Vagina (tissue), 2 donors: ENCODE measurements around the gene SLC5A11. TPM values are rescaled to one million over a fixed set of nuclear protein-coding genes. Genes with fewer than 3 reads are reported as not detected.

ENCODE experiments used
- DNase-seq, 2 donors: peaks; one replicate each; pipeline ENCODE4 v3.0.0-alpha.2; 2017; ENCODE audit errors: extremely low spot score in 2 of 2
- H3K27ac ChIP-seq: fragments of 200-600 bp; sonication (generic); one replicate; pipeline ENCODE4 v1.5.1; 2019
- H3K27me3 ChIP-seq: fragments of 200-600 bp; sonication (generic); one replicate; pipeline ENCODE4 v1.5.1; 2019
- H3K36me3 ChIP-seq, 2 donors: fragments of 200-600 bp; sonication (generic); one replicate each; pipeline ENCODE4 v1.5.1; 2017 to 2019
- H3K4me1 ChIP-seq: fragments of 200-600 bp; sonication (generic); one replicate; pipeline ENCODE4 v1.5.1; 2019
- H3K4me3 ChIP-seq, 2 donors: fragments of 200-600 bp; sonication (generic); 1 replicate in 1 of 2; 2 replicates in 1 of 2; pipeline ENCODE4 v1.5.1; 2016 to 2019
- H3K9me3 ChIP-seq: fragments of 200-600 bp; sonication (generic); one replicate; pipeline ENCODE4 v1.5.1; 2019
- POLR2A ChIP-seq, 2 donors: fragments of 450-650 bp; IDR thresholded peaks; one replicate each; pipeline ENCODE4 v1.6.1; 2017; ENCODE audit warnings: antibody characterized with exemption in 2 of 2, mild to moderate bottlenecking in 2 of 2, moderate library complexity in 2 of 2
- POLR2AphosphoS5 ChIP-seq, 2 donors: sonication (generic); formaldehyde crosslinking; IDR thresholded peaks; one replicate each; pipeline ENCODE4 v1.9.0; 2017; ENCODE audit warnings: antibody characterized with exemption in 2 of 2, mild to moderate bottlenecking in 2 of 2, low read depth in 1 of 2; ENCODE audit not compliant: insufficient read depth in 1 of 2
- intact Hi-C: fragments of 100-400 bp; cut with DNase I; formaldehyde crosslinking; loops from one replicate; pipeline ENCODE4 v1.15.1; 2023
- total RNA-seq: library from RNA; depleted of rRNA; stranded (reverse); fragments of >200 nt; gene quantifications from one replicate; pipeline ENCODE4 v1.2.3, GENCODE V29; 2016
- TF ChIP-seq, protein P1 (sequence below), 3 experiments: fragments of 450-650 bp in 2 of 3; fragments of 200-600 bp in 1 of 3; sonication (generic) in 1 of 3; IDR thresholded peaks; one replicate each; pipeline ENCODE4 v1.5.1; 2017 to 2019; ENCODE audit warnings: antibody characterized with exemption in 3 of 3, mild to moderate bottlenecking in 2 of 3, moderate library complexity in 2 of 3

Gene SLC5A11
- total RNA-seq, 1 donor from 2014 or later = not detected

DNA sequence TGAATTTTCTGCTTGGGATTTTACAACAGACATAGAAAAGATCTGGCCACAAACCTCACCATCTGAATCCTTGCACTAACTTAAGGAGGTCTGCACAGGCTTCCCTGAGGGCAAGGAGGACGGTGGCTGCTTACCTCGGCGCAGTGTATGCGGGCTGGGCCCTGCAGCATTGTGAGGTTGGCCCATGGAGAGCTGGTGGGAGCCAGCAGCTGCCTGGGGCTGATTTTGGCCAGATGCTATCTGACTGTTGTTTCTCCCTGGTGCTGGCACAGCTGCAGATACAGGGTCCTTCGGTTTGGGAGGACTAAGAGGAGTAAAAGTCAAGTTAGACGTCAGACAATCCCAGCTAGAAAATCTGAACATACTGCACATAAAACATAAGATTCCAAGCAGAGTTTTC lies 89.6 kb downstream of the SLC5A11 start:
- no peaks in the 10 kb centered on the region for H3K9me3 ChIP-seq
- H3K27ac ChIP-seq = no peak overlapping the region
- no peaks in the 10 kb centered on the region for H3K4me1 ChIP-seq
- TF ChIP-seq POLR2AphosphoS5 (IDR thresholded peaks at IDR 0.05; ENCODE audit: insufficient read depth in 1 of 2, low read depth in 1 of 2) = no peak
- no peak for TF ChIP-seq POLR2A (IDR thresholded peaks at IDR 0.05)
- TF ChIP-seq, protein P1, sequence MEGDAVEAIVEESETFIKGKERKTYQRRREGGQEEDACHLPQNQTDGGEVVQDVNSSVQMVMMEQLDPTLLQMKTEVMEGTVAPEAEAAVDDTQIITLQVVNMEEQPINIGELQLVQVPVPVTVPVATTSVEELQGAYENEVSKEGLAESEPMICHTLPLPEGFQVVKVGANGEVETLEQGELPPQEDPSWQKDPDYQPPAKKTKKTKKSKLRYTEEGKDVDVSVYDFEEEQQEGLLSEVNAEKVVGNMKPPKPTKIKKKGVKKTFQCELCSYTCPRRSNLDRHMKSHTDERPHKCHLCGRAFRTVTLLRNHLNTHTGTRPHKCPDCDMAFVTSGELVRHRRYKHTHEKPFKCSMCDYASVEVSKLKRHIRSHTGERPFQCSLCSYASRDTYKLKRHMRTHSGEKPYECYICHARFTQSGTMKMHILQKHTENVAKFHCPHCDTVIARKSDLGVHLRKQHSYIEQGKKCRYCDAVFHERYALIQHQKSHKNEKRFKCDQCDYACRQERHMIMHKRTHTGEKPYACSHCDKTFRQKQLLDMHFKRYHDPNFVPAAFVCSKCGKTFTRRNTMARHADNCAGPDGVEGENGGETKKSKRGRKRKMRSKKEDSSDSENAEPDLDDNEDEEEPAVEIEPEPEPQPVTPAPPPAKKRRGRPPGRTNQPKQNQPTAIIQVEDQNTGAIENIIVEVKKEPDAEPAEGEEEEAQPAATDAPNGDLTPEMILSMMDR (IDR thresholded peaks at IDR 0.05) = no peak
- H3K4me3 ChIP-seq = no peak overlapping the region
- no peak for DNase-seq
- H3K27me3 ChIP-seq = no peaks in the 10 kb centered on the region
- intact Hi-C loops = loop anchor here (10.0 kb wide), 1 partner anchor 289 kb away; no protein-coding TSS in a partner anchor
- H3K36me3 ChIP-seq = peaks cover 0 to 89% of the 10 kb centered on the region in 2 donors

DNA sequence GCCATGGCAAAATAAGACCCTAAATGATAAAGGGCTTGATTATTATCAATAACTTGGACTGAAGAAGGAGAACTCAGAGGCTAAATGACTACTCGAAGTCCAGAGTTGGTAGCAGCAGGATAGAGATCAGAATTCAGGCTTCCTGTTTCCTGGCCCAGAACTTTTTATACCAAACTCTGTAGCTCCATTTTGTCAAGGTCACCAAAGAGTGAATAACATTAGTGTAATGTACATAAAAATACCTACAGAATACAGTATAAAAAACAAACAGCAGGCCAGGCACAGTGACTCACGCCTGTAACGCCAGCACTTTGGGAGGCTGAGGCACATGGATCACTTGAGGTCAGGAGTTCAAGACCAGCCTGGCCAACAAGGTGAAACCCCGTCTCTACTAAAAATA lies 90.4 kb downstream of the SLC5A11 start:
- no peak overlapping the region for H3K27ac ChIP-seq
- no peaks in the 10 kb centered on the region for H3K9me3 ChIP-seq
- H3K36me3 ChIP-seq = peaks cover 0 to 88% of the 10 kb centered on the region in 2 donors
- intact Hi-C loops = loop anchor here (10.0 kb wide), 1 partner anchor 289 kb away; no protein-coding TSS in a partner anchor
- TF ChIP-seq POLR2A (IDR thresholded peaks at IDR 0.05) = no peak
- TF ChIP-seq, protein P1 (IDR thresholded peaks at IDR 0.05) = no peak
- TF ChIP-seq POLR2AphosphoS5 (IDR thresholded peaks at IDR 0.05; ENCODE audit: insufficient read depth in 1 of 2, low read depth in 1 of 2) = no peak
- no peak for DNase-seq
- no peaks in the 10 kb centered on the region for H3K4me1 ChIP-seq
- no peak overlapping the region for H3K4me3 ChIP-seq
- H3K27me3 ChIP-seq = no peaks in the 10 kb centered on the region

DNA sequence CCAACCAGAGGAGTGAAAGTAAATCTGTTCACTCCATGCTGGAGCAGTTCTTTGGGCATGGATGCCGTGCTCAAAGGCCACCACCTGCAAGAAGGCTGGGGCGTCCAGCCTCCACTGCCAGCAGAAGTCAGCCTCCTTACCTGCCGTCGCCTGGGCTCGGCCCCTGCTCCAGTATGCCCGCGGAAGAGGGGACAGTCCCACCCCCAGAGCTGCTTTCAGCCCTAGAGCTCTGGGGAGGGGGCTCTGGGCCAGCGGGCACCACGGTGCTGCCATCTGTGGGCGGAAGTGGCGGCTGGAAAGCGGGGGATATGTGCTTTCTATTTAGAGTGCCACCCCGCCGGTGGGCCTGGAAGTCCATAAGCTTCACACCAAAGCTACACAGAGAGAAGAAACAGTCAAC lies 93.5 kb downstream of the SLC5A11 start:
- TF ChIP-seq, protein P1 (IDR thresholded peaks at IDR 0.05) = no peak
- TF ChIP-seq POLR2AphosphoS5 (IDR thresholded peaks at IDR 0.05; ENCODE audit: insufficient read depth in 1 of 2, low read depth in 1 of 2) = no peak
- Histone ChIP-seq H3K27me3 (no peaks in the 10 kb centered on the region), H3K27ac (no peak overlapping the region), H3K9me3 (no peaks in the 10 kb centered on the region), H3K36me3 (peaks cover 0 to 82% of the 10 kb centered on the region in 2 donors), H3K4me3 (no peak overlapping the region), H3K4me1 (no peaks in the 10 kb centered on the region)
- intact Hi-C loops = loop anchor here (10.0 kb wide), 1 partner anchor 286 kb away; no protein-coding TSS in a partner anchor
- no peak for DNase-seq

DNA sequence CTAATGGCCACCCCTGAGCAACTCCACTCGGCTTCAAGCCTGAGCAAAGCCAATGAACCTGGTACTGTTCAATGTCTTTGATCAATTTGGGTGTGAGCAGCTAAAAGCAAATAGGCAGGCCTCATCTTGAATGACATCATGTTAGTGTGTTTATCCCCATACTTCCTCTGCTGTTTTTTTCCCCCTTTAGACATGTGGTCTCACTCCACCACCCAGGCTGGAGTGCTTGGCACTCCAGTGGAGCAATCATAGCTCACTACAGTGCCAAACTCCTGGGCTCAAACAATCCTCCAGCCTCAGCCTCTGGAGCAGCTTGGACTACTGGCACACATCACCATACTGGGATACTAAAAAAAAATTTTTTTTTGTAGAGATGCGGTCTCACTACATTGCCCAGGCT lies 94.0 kb downstream of the SLC5A11 start:
- DNase-seq = no peak

DNA sequence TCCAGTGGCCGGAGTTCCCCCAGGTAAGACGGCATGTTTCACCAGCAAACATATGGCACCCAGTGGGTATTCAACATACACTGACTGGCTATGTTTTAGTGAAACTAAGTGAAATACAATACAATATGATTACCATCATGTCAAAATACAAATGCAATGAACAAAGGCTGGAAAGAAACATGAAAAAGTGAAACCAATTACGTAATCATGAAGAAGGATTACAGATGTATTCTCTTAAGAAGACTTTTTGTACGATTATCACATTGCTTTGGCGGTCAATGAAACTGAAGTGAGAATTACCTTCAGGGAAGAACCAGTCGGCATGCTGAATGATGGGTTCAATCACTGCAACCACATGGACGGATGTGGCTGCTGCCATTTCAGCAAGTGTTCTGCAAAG lies 97.7 kb downstream of the SLC5A11 start:
- peaks cover 0 to 80% of the 10 kb centered on the region in 2 donors for H3K36me3 ChIP-seq
- no peak overlapping the region for H3K27ac ChIP-seq
- H3K4me3 ChIP-seq = no peak overlapping the region
- DNase-seq = no peak
- no peaks in the 10 kb centered on the region for H3K9me3 ChIP-seq
- no peak for TF ChIP-seq POLR2AphosphoS5 (IDR thresholded peaks at IDR 0.05; ENCODE audit: insufficient read depth in 1 of 2, low read depth in 1 of 2)
- no peak for TF ChIP-seq POLR2A (IDR thresholded peaks at IDR 0.05)
- TF ChIP-seq, protein P1 (IDR thresholded peaks at IDR 0.05) = no peak
- no peaks in the 10 kb centered on the region for H3K4me1 ChIP-seq
- intact Hi-C loops = no loop called here
- H3K27me3 ChIP-seq = no peaks in the 10 kb centered on the region

More for the DNA sequence above, 94.0 kb downstream of the SLC5A11 start:
- no peak for TF ChIP-seq POLR2A (IDR thresholded peaks at IDR 0.05)
- TF ChIP-seq POLR2AphosphoS5 (IDR thresholded peaks at IDR 0.05; ENCODE audit: insufficient read depth in 1 of 2, low read depth in 1 of 2) = no peak
- TF ChIP-seq, protein P1 (IDR thresholded peaks at IDR 0.05) = no peak
- Histone ChIP-seq H3K9me3 (no peaks in the 10 kb centered on the region), H3K36me3 (peaks cover 0 to 77% of the 10 kb centered on the region in 2 donors), H3K4me1 (no peaks in the 10 kb centered on the region), H3K27me3 (no peaks in the 10 kb centered on the region), H3K27ac (no peak overlapping the region), H3K4me3 (no peak overlapping the region)
- intact Hi-C loops = loop anchor here (10.0 kb wide), 1 partner anchor 285 kb away; no protein-coding TSS in a partner anchor
